Measurements from ENCODE around the gene RTN4RL2.

DNA sequence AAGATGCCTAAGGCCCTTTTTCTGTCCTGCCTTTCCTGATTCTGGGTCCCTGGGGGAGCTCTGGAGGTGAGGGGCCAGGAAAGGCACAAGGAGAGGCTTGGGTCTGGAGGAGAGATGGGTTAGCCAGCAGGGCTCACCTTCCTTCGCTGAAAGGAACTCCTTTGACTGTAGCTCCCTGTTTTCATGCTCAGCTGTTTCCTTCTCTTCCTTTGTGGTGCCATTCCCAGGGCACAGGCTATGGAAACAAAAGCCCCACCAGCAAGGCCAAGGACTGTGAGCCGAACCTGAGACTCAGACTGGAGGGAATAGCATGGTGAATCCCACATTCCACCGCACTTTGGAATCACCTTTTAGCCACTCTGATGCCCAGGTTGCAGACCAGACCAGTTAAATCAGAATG, 43.9 kb upstream of the RTN4RL2 start:
- TF ChIP-seq, protein P1, sequence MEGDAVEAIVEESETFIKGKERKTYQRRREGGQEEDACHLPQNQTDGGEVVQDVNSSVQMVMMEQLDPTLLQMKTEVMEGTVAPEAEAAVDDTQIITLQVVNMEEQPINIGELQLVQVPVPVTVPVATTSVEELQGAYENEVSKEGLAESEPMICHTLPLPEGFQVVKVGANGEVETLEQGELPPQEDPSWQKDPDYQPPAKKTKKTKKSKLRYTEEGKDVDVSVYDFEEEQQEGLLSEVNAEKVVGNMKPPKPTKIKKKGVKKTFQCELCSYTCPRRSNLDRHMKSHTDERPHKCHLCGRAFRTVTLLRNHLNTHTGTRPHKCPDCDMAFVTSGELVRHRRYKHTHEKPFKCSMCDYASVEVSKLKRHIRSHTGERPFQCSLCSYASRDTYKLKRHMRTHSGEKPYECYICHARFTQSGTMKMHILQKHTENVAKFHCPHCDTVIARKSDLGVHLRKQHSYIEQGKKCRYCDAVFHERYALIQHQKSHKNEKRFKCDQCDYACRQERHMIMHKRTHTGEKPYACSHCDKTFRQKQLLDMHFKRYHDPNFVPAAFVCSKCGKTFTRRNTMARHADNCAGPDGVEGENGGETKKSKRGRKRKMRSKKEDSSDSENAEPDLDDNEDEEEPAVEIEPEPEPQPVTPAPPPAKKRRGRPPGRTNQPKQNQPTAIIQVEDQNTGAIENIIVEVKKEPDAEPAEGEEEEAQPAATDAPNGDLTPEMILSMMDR (conservative IDR thresholded peaks at IDR 0.05) = no peak
- TF ChIP-seq ZFX (IDR thresholded peaks at IDR 0.05) = no peak
